K562 (cell line): ENCODE results near the gene ARHGAP9.

ENCODE experiments used
- POLR2A ChIP-seq: fragments of 450-650 bp; conservative IDR thresholded peaks from 2 replicates; pipeline ENCODE4 v1.6.1; 2016
- TF ChIP-seq, protein P1 (sequence below): sonication (generic); formaldehyde crosslinking; IDR thresholded peaks from 2 replicates; pipeline ENCODE4 v1.9.0; 2022; ENCODE audit warnings: mild to moderate bottlenecking, missing genetic modification reagents

DNA sequence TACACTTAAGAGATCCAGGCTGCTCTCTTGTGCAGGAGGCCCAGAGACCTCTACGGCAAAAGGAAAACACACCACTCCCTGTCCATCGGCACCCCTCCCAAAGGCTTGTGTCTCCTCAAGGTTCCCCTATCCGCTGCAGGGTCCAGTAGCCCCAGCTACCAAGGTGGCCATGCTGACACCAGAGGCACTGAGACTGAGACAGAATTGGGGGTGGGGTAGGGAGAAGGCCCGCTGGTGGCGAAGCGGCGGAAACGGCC lies 40.1 kb upstream of the ARHGAP9 start:
- no peak for TF ChIP-seq POLR2A
- TF ChIP-seq, protein P1, sequence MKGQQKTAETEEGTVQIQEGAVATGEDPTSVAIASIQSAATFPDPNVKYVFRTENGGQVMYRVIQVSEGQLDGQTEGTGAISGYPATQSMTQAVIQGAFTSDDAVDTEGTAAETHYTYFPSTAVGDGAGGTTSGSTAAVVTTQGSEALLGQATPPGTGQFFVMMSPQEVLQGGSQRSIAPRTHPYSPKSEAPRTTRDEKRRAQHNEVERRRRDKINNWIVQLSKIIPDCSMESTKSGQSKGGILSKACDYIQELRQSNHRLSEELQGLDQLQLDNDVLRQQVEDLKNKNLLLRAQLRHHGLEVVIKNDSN (CRISPR knock-in tag): no peak
